ENCODE data around the gene EIF5AL1. TPM values are rescaled to one million over a fixed set of nuclear protein-coding genes. Genes with fewer than 3 reads are reported as not detected.

The EIF5AL1 gene
- total RNA-seq, 1 donor from 2014 or later, result 0.38 TPM

DNA sequence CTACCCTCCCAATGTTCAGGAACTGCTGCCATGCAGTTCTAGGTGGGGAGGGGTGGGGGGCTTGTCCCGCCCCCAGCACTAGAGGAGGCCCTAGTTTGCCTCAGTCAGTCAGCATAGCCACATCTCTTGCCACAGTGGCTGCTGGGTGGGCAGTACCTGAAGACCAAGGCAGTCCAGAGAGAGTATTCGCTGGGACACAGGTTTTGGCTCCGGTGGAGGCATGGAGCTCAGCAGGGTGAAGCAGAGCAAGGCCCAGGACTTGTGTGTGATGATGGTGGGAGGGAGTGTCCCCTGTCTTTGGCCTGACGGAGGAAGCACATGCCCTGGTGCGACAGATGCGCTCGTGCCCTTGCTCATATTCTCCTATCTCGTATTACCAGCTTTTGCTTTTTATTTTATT lies 42.2 kb upstream of the EIF5AL1 start:
- TF ChIP-seq, protein P1, sequence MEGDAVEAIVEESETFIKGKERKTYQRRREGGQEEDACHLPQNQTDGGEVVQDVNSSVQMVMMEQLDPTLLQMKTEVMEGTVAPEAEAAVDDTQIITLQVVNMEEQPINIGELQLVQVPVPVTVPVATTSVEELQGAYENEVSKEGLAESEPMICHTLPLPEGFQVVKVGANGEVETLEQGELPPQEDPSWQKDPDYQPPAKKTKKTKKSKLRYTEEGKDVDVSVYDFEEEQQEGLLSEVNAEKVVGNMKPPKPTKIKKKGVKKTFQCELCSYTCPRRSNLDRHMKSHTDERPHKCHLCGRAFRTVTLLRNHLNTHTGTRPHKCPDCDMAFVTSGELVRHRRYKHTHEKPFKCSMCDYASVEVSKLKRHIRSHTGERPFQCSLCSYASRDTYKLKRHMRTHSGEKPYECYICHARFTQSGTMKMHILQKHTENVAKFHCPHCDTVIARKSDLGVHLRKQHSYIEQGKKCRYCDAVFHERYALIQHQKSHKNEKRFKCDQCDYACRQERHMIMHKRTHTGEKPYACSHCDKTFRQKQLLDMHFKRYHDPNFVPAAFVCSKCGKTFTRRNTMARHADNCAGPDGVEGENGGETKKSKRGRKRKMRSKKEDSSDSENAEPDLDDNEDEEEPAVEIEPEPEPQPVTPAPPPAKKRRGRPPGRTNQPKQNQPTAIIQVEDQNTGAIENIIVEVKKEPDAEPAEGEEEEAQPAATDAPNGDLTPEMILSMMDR (IDR thresholded peaks at IDR 0.05; ENCODE audit: insufficient read depth, low read length, poor library complexity, severe bottlenecking), result no peak
- no peak for DNase-seq (ENCODE audit: low read depth)
- no peaks in the 10 kb centered on the region for H3K36me3 ChIP-seq (ENCODE audit: control insufficient read depth, insufficient read depth, low read length)
- H3K4me3 ChIP-seq (ENCODE audit: low read depth, low read length), result no peak overlapping the region
- no peaks in the 10 kb centered on the region for H3K27me3 ChIP-seq (ENCODE audit: control insufficient read depth, insufficient read depth, low read length)

DNA sequence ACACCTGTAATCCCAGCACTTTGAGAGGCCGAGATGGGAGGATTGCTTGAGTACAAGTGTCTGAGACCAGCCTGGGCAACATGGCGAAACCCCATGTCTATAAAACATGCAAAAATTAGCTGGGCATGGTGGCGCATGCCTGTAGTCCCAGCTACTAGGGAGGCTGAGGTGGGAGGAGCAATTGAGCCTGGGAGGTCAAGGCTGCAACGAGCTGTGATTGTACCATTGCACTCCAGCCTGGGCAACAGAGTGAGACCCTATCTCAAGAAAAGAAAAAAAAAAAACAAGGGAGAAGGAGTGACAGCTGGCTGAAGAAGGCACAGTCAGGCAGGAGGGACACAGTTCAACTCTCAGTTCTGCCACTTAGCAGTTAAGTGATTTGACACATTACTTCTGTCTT lies 40.6 kb upstream of the EIF5AL1 start:
- Histone ChIP-seq H3K4me3 (ENCODE audit: low read depth, low read length) (no peak overlapping the region), H3K27me3 (ENCODE audit: control insufficient read depth, insufficient read depth, low read length) (no peaks in the 10 kb centered on the region), H3K36me3 (ENCODE audit: control insufficient read depth, insufficient read depth, low read length) (no peaks in the 10 kb centered on the region)
- TF ChIP-seq, protein P1 (IDR thresholded peaks at IDR 0.05; ENCODE audit: insufficient read depth, low read length, poor library complexity, severe bottlenecking), result no peak
- no peak for DNase-seq (ENCODE audit: low read depth)

DNA sequence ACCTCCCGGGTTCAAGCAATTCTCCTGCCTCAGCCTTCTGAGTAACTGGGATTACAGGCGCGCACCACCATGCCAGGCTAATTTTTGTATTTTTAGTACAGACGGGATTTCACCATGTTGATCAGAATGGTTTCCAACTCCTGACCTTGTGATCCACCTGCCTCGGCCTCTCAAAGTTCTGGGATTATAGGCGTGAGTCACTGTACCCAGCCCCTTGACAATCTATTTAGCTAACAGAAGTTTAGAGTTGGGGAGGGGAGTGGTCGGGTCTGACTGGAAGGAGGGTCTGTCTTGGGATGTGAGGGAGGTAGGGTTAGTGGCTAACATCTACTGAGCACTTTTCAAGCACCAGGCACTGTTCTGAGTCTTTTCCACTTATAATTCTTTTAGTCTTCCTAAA lies 39.9 kb upstream of the EIF5AL1 start:
- TF ChIP-seq, protein P1 (IDR thresholded peaks at IDR 0.05; ENCODE audit: insufficient read depth, low read length, poor library complexity, severe bottlenecking), result no peak
- no peaks in the 10 kb centered on the region for H3K27me3 ChIP-seq (ENCODE audit: control insufficient read depth, insufficient read depth, low read length)
- no peak overlapping the region for H3K4me3 ChIP-seq (ENCODE audit: low read depth, low read length)
- no peak for DNase-seq (ENCODE audit: low read depth)
- no peaks in the 10 kb centered on the region for H3K36me3 ChIP-seq (ENCODE audit: control insufficient read depth, insufficient read depth, low read length)

DNA sequence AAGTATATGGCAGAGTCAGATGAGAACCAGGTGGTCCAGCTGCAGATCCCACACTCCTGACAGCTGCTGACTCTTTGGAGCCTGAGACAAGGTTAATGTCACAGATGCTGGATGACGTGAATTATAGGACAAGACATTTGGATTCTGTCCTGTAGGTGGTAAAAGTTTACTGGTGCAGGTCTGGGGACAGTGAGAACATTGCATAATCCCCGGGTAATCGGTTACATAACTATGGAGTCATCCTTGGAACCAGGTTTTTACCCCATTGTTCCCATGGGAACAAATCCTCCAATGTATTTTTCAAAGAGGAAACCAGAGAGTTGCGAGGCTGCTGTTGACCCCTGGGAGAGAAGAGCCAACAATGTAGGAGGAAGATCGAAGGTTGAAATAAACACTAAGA lies 39.4 kb upstream of the EIF5AL1 start:
- no peaks in the 10 kb centered on the region for H3K27me3 ChIP-seq (ENCODE audit: control insufficient read depth, insufficient read depth, low read length)
- TF ChIP-seq, protein P1 (IDR thresholded peaks at IDR 0.05; ENCODE audit: insufficient read depth, low read length, poor library complexity, severe bottlenecking), result no peak
- no peak for DNase-seq (ENCODE audit: low read depth)

DNA sequence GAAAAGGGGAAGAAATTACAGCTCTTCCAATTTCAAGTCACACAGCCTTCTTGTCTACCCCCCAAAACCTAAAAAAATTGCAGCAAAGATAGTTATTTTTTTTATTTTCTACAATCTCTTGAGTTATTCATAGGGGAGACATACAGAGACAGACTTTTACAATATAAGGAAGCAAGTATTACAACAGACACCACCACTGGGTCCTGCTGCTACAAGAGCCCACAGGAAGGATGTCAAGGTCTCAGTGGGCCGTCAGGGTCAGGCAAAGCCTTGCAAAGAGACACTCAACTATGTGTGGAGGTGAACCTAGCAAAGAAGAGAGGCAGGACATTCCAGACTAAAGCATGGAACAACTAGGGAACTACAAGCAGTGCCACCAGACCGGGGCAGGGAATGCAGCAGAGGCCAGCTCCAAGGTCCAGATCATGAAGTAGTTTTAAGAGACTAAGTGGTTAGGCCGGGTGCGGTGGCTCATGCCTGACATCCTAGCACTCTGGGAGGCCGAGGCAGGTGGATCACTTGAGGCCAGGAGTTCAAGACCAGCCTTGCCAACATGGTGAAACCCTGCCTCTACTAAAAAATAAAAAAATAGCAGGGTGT lies 38.7 kb upstream of the EIF5AL1 start:
- no peaks in the 10 kb centered on the region for H3K36me3 ChIP-seq (ENCODE audit: control insufficient read depth, insufficient read depth, low read length)
- no peak for DNase-seq (ENCODE audit: low read depth)

More for the DNA sequence above, 39.4 kb upstream of the EIF5AL1 start:
- no peak overlapping the region for H3K4me3 ChIP-seq (ENCODE audit: low read depth, low read length)
- no peaks in the 10 kb centered on the region for H3K36me3 ChIP-seq (ENCODE audit: control insufficient read depth, insufficient read depth, low read length)

More for the DNA sequence above, 38.7 kb upstream of the EIF5AL1 start:
- TF ChIP-seq, protein P1 (IDR thresholded peaks at IDR 0.05; ENCODE audit: insufficient read depth, low read length, poor library complexity, severe bottlenecking), result no peak
- Histone ChIP-seq H3K27me3 (ENCODE audit: control insufficient read depth, insufficient read depth, low read length) (no peaks in the 10 kb centered on the region), H3K4me3 (ENCODE audit: low read depth, low read length) (no peak overlapping the region)

Measured in kidney epithelial cell (primary cell).